Activated effector memory CD4-positive, alpha-beta T cell treated with Interleukin-2 at 50 U/mL for 16 hours (primary cell): Measurements from ENCODE around the gene AP3S2.
"Not testable (repeated sequence)": the region's sequence is repeated elsewhere in the genome, so short reads cannot be mapped to it uniquely, and the experiment has no call there.

Experiments
- DNase-seq: peaks from one replicate; pipeline ENCODE4 v3.0.0-alpha.2; 2020

Gene AP3S2

DNA sequence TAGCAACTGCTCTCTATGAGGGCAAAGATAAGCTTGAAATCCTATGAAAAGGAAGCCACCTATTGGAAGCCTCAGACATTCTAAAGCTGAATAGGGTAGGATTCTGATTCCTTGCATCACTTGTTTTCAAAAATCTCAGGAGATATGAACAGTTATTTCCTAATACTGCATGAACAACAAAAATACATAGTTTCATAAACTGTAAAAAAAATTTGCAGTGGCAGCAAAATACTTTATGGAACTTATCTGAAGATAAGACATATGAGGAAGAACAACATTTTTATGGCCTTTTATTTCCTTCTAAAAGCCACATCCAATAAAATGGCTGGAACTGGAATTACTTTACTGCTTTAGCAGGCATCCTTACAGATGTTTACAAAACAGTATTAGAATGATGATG lies 29.9 kb downstream of the AP3S2 start:
- no peak for DNase-seq

- no peak for DNase-seq
Observed at GRCh38 chr15:89860891-89861290, 32.9 kb downstream of the AP3S2 start.

GRCh38 chr15:89860431-89860830 lies 33.4 kb downstream of the AP3S2 start:
- no peak for DNase-seq

DNA sequence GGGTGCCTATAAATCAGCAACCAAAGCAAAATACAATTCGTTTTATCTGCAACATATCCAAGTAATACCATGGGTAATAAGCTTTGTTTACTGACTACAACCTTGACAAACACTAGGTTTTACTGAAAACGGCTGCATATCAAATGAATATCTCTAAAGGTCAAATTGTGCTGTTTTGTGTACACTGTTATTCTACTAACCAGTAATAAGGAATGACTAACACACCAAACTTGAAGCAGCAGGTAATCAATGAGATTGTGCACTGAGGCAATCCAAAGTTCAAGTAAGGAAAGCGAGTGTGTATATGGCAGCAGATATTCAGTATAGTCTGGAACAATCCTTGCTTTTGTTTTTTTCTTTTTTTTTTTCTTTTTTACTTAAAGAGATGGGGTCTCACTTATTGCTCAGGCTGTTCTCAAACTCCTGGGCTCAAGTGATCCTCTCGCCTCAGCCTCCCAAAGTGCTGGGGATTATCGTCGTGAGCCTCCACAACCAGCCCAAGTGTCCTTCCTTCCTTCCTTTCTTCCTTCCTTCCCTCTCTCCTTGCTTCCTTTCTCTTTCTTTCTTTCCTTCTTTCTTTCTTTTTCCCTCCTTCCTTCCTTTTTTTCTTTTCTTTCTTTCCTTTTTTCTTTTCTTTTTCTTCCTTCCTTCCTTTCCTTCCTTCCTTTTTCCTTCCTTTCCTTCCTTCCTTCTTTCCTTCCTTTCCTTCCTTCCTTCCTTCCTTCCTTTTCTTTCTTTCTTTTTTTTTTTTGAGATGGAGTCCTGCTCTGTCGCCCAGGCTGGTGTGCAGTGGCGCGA lies 34.9 kb downstream of the AP3S2 start:
- DNase-seq, result no peak

DNA sequence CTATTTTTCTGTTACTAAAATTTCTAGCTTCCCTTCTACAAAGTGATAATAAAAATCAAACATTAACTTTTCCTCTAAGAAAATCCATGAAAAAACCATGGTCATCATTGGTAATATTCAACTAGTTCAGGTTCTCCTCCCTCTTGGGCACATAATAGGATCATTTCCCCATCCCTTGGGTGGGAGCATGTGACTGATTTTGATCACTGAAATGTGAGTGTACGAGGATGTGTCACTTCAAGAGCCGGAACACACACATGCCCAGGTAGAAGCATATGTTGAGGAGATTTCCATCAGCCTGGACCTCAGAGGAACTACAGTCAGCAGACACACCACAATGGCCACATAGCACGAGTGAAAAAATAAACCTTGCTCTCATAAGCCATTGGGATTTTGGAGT lies 36.1 kb downstream of the AP3S2 start:
- no peak for DNase-seq

DNA sequence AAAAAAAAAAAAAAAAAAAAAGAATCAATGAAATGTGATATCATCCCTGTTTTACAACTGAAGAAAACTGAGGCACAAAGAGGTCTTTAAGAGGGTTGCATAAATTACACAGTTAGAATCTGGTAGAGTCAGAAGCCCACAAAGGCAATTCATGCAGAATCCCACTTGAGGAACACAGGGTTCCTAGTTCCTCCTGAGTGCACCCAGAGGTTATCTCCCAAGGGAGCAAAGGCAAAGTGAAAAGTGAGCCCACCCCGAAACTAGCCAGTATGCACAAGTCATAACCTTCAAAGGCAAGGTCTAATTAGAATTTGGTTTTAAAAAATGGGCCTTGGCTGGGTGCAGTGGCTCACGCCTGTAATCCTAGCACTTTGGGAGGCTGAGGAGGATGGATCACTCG lies 37.8 kb downstream of the AP3S2 start:
- DNase-seq, result no peak

DNA sequence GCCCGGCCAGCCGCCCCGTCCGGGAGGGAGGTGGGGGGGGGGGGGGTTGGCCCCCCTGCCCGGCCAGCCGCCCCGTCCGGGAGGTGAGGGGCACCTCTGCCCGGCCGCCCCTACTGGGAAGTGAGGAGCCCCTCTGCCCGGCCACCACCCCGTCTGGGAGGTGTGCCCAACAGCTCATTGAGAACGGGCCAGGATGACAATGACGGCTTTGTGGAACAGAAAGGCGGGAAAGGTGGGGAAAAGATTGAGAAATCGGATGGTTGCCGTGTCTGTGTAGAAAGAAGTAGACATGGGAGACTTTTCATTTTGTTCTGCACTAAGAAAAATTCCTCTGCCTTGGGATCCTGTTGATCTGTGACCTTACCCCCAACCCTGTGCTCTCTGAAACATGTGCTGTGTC lies 38.9 kb downstream of the AP3S2 start:
- not testable (repeated sequence) for DNase-seq

DNA sequence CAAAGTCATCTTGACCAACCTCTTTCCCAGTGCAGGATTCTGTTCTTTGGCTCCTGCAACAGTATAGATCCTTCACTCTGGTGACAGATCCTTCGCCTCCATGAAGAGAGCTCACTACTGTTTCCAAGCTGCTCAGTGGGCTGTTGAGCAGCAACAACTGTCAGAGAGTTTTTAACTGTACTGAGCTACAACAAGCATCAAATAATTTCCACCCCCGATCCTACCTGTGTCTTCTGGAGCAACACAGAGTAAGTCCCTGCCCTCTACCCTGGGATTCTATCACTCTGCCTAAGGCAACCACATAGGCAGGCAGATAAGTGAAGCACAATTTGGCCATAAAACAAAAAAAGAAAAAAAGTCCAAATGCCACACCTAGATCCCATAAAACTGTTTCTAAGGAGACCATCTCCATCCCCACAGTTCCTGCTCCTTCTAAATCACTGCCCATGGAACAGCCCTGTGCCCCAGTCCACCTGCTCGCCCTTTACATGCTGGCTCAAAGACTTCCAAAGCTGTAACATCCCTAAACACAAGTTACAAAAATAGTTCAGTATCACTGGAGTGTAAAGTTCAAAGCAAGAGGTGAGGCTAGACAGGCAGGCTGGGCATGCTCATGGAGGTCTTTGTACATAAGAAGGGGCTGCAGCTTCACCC lies 41.3 kb downstream of the AP3S2 start:
- DNase-seq, result no peak

- DNase-seq, result no peak
Observed at GRCh38 chr15:89851673-89852341, 42.0 kb downstream of the AP3S2 start.

DNA sequence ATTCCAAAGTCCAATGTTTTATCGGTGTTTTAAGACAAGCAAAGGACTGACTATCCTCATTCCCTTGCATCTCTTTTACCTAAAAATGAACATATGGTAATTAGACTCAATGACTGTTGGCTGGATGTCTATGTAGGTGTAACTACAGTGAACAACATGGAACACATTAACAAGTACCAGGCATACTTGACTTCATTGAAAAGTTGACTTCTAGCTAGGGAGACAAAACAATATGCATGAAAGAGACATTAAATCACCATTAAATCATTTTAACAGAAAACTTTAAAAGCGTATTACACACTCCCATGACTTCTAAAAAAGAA lies 44.9 kb downstream of the AP3S2 start:
- no peak for DNase-seq

DNA sequence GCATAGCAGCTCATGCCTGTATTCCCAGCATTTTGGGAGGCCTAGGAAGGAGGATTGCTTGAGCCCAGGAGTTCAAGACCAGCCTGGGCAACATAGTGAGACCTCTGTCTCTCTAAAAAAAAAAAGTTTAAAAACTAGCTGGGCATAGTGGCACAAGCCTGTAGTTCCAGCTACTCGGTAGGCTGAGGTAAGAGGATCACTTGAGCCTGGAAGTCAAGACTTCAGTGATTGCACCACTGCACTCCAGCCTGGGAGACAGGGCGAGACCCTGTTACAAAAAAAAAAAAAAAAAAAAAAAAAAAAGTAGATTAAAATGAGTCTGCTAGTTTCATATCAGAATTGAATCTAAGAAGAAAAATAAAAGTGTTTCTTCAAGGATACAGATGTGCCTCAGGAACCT lies 46.7 kb downstream of the AP3S2 start:
- no peak for DNase-seq

DNA sequence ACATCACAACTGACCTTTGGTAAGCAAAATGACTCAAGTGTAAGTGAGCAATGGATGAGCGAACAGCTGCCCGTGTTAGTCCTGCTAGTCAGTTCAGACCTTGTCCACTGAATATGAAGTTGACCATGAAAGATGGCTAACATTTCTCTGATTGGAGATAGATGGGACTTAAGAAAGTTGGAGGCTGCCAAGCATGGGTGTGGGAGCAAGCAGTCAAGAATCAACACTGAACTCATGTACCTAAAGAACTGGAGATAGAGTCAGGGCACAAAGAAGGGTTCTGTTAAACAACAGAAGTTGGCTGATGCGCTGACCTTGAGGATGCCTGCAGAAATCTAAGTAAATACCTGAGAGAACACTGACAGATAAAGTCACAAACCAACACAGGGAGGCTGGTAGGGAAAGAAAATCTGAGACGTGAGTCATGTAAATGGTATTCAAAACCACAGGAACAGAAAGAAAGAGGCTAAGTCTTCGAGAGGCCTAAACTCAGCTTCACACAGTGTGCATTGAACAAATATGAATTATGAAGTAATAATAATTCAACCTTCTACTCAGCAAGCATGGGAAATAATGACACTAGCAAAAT lies 48.4 kb downstream of the AP3S2 start:
- DNase-seq, result no peak

DNA sequence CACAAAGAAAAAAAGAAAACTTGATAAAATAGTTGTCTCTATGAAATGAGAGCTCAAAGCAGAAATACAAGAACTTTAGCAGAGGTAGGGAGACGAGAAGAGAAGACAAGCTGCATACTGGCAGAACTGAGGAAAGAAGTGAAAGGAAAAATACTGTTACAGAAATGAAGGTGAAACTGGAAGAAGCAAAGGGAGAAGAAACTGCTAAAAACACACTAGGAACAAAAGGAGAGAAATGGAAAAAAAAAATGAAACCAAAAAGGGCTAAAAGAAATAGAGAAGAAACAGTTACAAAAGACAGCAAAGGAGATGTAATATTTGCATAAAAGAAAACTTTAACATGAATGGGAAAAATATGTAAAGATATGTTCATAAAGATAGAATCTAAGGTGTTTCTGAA lies 51.8 kb downstream of the AP3S2 start:
- DNase-seq, result no peak

- DNase-seq, result no peak
Observed at GRCh38 chr15:89841306-89841705, 52.5 kb downstream of the AP3S2 start.

- no peak for DNase-seq
Observed at GRCh38 chr15:89839167-89839810, 54.5 kb downstream of the AP3S2 start.

DNA sequence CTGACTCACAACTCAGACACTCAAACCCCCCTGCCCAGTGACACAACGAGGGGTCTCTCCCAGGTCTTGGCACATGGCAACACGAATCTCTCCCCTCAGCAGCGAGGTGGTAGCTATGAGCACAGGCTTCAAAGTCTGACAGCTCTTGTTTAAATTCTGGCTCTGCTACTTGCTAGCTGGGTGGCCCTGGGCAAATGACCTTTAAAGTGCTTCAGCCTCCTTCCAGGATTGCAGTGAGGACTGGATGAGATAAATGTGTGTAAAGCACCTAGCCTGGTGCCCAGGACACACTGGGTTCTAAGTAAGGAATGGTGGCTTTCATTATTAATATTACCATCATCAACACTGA lies 56.0 kb downstream of the AP3S2 start:
- DNase-seq, result no peak

- DNase-seq, result no peak
Observed at GRCh38 chr15:89837134-89837829, 56.5 kb downstream of the AP3S2 start.

DNA sequence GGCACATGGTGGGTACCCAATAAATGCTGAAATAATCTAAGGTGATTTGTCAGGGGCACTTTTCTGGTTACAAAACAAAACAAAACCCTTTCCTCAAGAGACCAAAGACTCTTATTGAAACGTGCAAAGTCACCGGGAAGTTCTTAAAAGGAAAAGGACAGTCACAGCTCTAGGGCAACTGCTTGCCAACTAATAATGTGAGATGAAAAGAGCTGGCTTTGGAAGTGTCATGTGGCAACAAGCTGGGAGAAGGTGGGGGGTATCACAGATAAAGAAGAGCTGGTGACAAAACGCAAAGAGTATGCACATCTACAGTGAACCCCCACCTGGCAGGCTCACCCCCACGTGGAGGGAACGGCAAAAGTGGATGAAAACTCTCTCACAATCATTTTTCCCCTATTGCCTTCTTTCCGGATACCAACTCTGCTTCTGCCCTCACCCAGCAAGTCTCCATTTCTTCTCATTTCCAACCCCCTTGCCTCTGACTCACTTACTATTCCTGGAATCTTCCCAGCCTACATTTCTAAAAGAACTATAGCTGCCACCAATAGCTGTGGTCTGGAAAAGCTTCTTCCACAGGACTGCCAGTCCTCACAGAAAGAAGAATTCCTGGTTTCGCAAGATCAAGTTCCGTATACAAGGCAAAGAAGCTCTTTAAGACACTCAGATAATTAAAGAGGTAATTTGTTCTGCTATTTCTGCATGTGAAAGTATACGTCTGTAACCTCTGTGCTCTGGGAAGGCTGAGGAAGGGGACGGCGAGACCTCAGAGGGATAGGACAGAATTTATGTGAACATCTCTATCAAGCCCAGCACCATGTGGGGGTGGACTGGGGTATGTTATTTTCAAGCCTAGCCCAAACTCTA lies 57.3 kb downstream of the AP3S2 start:
- DNase-seq, result no peak

GRCh38 chr15:89835176-89835564 lies 58.6 kb downstream of the AP3S2 start:
- no peak for DNase-seq

DNA sequence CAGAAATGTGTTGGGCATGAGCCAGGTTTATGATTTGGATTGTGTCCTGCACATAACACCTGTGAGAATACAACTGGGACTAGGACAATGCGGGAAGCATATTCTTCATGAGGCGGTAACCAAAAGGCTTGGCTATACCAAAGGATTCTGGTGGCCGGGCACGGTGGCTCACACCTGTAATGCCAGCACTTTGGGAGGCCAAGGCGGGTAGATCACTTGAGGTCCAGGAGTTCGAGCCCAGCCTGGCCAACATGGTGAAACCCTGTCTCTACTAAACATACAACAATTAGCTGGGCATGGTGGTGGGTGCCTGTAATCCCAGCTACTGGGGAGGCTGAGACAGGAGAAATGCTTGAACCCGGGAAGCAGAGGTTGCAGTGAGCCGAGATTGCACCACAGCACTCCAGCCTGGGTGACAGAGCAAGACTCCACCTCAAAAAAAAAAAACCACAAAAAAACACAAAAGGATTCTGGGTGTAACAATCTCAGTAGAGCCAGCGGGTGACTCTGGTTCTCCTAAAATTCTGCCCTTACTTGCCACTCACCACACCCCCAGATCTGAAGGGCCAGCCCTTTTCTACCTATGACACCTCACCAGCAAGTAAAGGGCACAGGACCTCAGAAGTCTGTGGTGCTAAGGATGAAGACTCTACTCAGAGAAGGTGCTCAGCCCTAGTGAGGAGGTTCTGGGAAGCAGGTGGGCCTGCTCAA lies 59.2 kb downstream of the AP3S2 start:
- not testable (repeated sequence) for DNase-seq

DNA sequence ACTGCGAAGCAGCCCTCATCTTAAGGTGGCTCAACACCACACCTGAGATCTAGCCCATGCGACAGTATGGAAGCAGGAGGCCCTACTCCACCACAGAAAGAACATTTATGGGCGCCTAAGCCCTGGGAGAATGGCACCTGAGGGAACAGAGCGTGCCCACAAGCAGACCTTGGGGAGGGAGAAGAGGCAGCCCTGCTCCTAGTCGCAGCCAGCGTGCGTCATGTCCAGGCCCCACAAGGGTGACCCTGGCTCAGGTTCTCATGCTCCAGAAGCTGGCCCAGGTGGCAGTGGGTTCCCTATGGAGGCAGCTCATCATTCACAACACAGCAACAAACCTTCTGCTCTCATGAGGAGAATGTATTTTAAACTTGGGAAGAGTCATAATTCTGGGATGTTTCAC lies 59.8 kb downstream of the AP3S2 start:
- no peak for DNase-seq
